Lung (tissue), 12 donors: ENCODE measurements around the gene TMEM150A. TPM values are rescaled to one million over a fixed set of nuclear protein-coding genes. Genes with fewer than 3 reads are reported as not detected.
A peak's percentile ranks its signal among the peaks of the same experiment; 100 is the strongest.

ENCODE experiments used
- ATAC-seq: fragments of 200-7000 bp; cut with Tn5 transposase; one replicate; pipeline ENCODE4 v1.9.1; 2020; ENCODE audit warnings: moderate number of reproducible peaks; ENCODE audit not compliant: insufficient read depth, low FRiP score
- DNase-seq, 3 donors: peaks; one replicate each; pipeline ENCODE4 v3.0.0-alpha.2; 2013 to 2017
- H3K27ac ChIP-seq, 2 donors: one replicate each; pipeline ENCODE4 v1.5.1; 2013; ENCODE audit warnings: mild to moderate bottlenecking in 2 of 2, moderate library complexity in 2 of 2, control low read depth in 1 of 2, inconsistent platforms in 1 of 2, low read depth in 1 of 2, low read length in 1 of 2
- H3K27me3 ChIP-seq, 3 donors: one replicate each; pipeline ENCODE4 v1.5.1; 2013; ENCODE audit warnings: low read length in 2 of 3; ENCODE audit not compliant: control insufficient read depth in 3 of 3, insufficient read depth in 3 of 3
- H3K36me3 ChIP-seq, 4 donors: one replicate each; pipeline ENCODE4 v1.5.1; 2013; ENCODE audit warnings: low read length in 4 of 4, mild to moderate bottlenecking in 1 of 4, moderate library complexity in 1 of 4; ENCODE audit not compliant: control insufficient read depth in 4 of 4, insufficient read depth in 4 of 4
- H3K4me1 ChIP-seq, 5 donors: one replicate each; pipeline ENCODE4 v1.5.1; 2013; ENCODE audit warnings: low read length in 5 of 5, mild to moderate bottlenecking in 2 of 5, moderate library complexity in 1 of 5; ENCODE audit not compliant: control insufficient read depth in 5 of 5, insufficient read depth in 5 of 5
- H3K4me3 ChIP-seq: one replicate; pipeline ENCODE4 v1.5.1; 2013; ENCODE audit warnings: mild to moderate bottlenecking, control low read depth, moderate library complexity
- H3K9ac ChIP-seq, 2 donors: one replicate each; pipeline ENCODE4 v1.5.1; 2013; ENCODE audit warnings: low read length in 2 of 2, control low read depth in 1 of 2; ENCODE audit not compliant: insufficient read depth in 1 of 2
- H3K9me3 ChIP-seq, 4 donors: one replicate each; pipeline ENCODE4 v1.5.1; 2013; ENCODE audit warnings: low read length in 3 of 4, mild to moderate bottlenecking in 1 of 4, moderate library complexity in 1 of 4; ENCODE audit not compliant: control insufficient read depth in 4 of 4, insufficient read depth in 3 of 4
- WGBS, 2 donors: extraction: QIAGEN DNeasy Blood & Tissue Kit; methylation state at CpG; one replicate each; pipeline ENCODE4 v1.1.7; 2013; 5-methylcytosine and 5-hydroxymethylcytosine counted together
- polyA plus RNA-seq, 2 donors: library from polyadenylated mRNA; stranded (reverse); fragments of 200-250 nt; gene quantifications; one replicate each; pipeline ENCODE4 v1.2.1, GENCODE V29; 2013
- total RNA-seq, 2 donors: library from RNA; depleted of rRNA in 1 of 2; stranded (reverse); fragments of >200 nt in 1 of 2; gene quantifications; one replicate each; pipeline ENCODE4 v1.2.1, GENCODE V29; 2014 to 2021
- TF ChIP-seq, protein P1 (sequence below): IDR thresholded peaks from 2 replicates; pipeline ENCODE4 v1.5.1; 2012; ENCODE audit warnings: mild to moderate bottlenecking; ENCODE audit errors: control extremely low read depth, extremely low read depth
- donor health status: control.
- donor health status: control.
- donor health status: Bipolar disorder and iron deficiency.
- donor health status: healthy.
- donor health status: DM: yes; HTN: yes; CAD: no.

Gene TMEM150A
- total and polyA plus RNA-seq, 4 donors = 10.2 to 48.6 (median 31.8) TPM

DNA sequence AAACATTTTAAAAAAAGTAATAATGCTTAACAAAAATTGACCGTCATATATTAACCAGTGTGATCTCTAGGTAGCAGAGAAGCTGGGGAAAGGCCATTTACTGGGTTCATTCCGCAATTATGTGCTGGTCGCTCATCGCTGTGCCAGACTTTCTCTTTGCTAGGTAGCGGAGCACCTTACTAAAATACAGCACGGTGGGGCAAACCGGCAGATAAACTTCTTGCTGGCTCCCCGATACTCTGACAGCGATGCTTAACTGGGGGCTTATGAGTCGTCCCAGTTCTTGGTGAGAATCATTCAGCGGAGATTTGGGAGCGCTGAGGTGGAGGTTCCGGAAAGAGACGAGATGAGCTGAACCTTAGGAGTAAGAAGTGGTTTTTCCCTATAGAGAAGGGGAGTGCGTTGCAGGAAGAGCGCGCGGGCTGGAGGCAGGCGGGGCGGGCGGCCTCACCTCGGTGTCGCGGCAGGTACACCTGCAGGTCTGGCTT is 8.8 kb upstream of the TMEM150A start:
- no peak for DNase-seq
- Histone ChIP-seq H3K4me3 (peak overlapping the region; percentile 70), H3K36me3 (peaks cover 0 to 27% (median 12%) of the 10 kb centered on the region in 4 donors), H3K27ac (peak overlapping the region; percentile 68 to 86), H3K4me1 (peaks cover 0 to 17% (median 8%) of the 10 kb centered on the region in 5 donors), H3K9ac (peak overlapping the region; percentile 61 to 73), H3K9me3 (no peaks in the 10 kb centered on the region), H3K27me3 (no peaks in the 10 kb centered on the region)
- 9 to 12% methylated on average over 21 to 24 of the region's 24 CpGs for WGBS, 2 donors
- TF ChIP-seq, protein P1, sequence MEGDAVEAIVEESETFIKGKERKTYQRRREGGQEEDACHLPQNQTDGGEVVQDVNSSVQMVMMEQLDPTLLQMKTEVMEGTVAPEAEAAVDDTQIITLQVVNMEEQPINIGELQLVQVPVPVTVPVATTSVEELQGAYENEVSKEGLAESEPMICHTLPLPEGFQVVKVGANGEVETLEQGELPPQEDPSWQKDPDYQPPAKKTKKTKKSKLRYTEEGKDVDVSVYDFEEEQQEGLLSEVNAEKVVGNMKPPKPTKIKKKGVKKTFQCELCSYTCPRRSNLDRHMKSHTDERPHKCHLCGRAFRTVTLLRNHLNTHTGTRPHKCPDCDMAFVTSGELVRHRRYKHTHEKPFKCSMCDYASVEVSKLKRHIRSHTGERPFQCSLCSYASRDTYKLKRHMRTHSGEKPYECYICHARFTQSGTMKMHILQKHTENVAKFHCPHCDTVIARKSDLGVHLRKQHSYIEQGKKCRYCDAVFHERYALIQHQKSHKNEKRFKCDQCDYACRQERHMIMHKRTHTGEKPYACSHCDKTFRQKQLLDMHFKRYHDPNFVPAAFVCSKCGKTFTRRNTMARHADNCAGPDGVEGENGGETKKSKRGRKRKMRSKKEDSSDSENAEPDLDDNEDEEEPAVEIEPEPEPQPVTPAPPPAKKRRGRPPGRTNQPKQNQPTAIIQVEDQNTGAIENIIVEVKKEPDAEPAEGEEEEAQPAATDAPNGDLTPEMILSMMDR = no peak
- ATAC-seq = peak; percentile 2

DNA sequence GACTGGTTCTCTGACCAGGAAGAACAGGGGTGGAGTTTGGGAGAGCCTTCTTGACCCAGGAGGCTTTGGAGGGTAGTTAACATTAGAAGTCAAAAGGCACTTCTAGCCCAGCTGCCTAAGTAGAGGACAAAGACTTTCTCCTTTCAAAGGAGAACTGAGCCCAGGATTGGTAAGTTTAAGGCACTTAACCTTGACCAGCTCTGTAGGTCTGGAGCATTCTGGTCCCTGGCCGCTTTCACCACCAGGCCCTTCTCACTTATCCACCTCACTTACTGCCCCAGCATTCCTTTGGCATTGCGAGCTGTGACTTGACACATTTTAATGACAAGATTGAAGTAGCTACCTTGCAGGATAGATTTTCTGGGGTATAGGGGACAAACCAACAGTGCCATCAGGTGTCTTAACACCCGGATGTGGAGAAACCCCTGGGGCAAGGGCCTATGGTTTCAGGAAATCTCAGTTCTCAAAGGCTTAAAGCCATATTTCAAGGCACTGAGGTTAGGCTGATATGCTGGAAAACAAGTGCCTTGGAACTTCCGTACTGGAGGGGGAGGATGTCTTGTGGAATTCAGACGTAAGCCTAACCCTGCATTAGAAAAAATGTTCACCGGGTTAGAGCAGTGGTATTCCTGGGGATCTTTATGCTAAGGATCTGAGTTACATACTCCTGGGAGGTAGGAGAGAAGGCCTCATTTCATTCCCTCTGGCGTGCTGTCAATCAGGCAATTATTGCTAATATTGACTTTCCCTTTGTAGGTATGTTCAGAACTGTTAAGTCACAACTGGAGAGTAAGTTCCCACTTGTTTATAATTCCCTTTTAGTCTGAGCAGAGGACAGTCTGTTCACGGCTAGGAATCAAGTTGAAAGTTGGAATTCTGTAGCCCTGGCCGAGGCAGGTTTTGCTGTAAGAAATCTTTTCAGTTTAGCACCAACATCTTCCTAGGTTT is 5.0 kb upstream of the TMEM150A start:
- peak overlapping the region; percentile 50 to 81 for H3K27ac ChIP-seq
- H3K9me3 ChIP-seq = no peaks in the 10 kb centered on the region
- TF ChIP-seq, protein P1 = no peak
- ATAC-seq (no peak), DNase-seq (peak in 2 of 3 donors; percentile 15 to 29)
- no peak overlapping the region for H3K4me3 ChIP-seq
- peak overlapping the region in 1 of 2 donors; percentile 36 for H3K9ac ChIP-seq
- no peaks in the 10 kb centered on the region for H3K27me3 ChIP-seq
- WGBS, 2 donors = 65 to 85% methylated on average over 9 of the region's 9 CpGs
- H3K4me1 ChIP-seq = peaks cover 10 to 39% (median 18%) of the 10 kb centered on the region in 5 donors
- peaks cover 0 to 27% (median 12%) of the 10 kb centered on the region in 4 donors for H3K36me3 ChIP-seq

DNA sequence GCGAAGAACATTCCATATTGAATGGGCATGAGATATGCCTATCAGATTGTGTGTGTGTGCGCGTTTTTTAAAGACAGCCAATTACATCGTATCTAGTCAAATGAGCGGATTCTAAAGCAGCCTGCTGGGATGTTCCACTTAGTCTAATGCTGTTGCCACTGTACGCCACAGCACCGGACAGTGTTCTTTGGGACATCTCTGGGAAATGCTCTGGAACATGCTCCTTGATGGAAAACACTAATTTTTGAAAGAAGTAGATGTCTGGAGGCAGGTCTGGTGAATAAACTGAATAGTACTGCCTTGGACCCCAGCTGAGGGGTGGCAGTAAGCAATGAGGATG is 3.6 kb upstream of the TMEM150A start:
- DNase-seq (no peak), ATAC-seq (no peak)
- Histone ChIP-seq H3K4me3 (no peak overlapping the region), H3K9me3 (no peaks in the 10 kb centered on the region), H3K36me3 (peaks cover 0 to 27% (median 12%) of the 10 kb centered on the region in 4 donors), H3K27me3 (no peaks in the 10 kb centered on the region), H3K27ac (peak overlapping the region in 1 of 2 donors; percentile 86), H3K9ac (peak overlapping the region; percentile 35 to 92), H3K4me1 (peaks cover 10 to 43% (median 27%) of the 10 kb centered on the region in 5 donors)
- WGBS, 2 donors = 58 to 82% methylated on average over 7 of the region's 7 CpGs
- TF ChIP-seq, protein P1 = no peak
